ENCODE data around the gene NOTCH1.

Gene NOTCH1

DNA sequence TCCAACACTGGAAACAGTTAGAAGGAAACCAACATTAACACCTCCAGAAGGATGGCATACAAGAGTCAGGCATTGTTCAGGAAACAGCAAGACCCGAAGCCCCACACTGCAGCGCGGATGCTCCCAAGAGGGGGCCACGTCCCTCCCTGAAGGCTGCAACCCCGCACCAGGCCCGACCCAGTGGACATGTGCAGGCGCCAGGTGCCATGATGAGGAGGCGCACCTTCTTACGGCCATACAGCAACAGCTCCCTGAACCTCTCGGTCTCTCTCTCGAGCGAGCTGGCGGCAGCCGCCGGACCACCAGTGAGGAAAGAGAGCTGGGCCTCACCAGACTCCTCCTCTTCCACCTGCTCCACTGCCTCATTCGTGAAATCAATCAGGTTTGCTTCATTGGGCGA is 83.2 kb downstream of the NOTCH1 start:
- no peak for DNase-seq

DNA sequence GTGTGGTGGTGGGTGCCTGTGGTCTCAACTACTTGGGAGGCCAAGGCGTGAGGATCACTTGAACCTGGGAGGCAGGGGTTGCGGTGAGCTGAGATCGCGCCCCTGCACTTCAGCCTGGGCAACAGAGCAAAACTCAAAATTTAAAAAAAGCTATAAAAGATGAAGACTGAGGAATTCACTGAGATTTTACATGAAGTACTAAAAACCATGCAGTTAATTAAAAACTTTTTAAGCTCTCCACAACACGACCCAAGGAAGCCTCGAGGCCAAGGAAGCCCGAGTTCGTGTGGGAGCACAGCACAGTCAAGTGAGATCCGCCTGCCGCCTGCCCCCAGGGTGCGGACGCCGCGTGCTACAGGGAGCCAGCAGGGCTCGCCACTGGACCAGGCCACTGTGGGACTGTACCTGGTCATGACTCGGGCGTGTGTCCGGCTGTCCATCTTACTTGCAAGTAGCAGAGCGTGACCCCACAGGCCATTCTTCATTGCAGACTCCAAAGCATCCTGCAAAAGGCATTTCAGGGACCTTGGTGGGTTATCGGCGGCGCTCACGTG is 85.0 kb downstream of the NOTCH1 start:
- no peak for DNase-seq

DNA sequence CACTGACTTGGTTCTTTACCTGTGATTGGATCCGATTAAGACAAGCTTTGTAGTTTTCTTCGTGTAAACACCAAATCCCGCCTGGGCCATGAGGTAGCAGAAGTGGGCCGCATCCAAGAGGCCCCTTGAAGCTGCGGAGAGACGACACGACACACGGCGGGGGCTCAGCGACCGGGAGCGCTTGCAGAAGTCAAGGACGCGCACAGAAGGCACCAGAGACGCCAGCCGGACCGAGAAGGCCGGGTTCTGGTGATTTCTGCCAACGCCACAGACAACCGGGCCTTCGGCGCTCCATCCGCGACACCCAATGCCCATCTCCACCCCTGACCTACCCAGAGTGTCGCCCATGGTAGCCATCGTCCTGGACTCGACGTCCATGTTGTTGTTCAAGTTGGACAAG is 86.4 kb downstream of the NOTCH1 start:
- DNase-seq, result no peak

DNA sequence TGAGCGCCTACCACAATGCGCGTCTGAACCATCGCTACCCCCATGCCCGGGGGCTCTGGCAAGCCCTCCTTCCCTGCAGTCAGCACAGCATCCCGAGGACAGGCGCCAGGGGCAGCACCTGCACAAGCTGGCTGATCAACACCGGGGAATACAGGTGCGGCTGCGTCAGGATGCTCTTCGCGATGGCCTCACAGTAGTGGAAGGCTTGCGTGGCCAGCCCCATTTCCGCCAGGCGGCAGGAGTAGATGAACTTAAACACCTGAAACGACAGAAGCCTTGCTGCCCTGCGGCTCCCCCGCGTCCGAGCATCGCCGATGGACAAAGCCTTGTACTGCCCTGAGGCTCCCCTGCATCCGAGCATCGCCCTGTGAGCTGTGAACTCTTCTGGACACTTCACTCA is 88.5 kb downstream of the NOTCH1 start:
- no peak for DNase-seq

DNA sequence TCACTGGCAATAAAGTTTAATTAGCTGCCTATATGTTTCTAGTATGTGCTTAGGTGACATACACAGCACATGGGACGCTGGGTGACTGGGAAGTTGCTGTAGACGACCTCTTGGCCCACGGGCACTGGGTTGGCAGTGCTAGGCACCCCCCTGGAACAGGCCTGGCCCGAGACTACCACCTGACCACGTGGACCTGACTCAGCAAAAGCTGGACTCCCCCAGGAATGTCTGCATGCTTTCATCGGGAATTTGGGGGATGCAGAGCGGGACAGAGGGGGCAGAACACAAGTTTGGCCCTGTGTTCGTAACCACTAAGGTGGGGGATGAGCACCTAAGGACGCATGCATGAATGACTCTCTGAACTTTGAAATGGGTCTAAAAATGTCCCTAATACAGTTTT is 89.6 kb downstream of the NOTCH1 start:
- DNase-seq, result no peak

DNA sequence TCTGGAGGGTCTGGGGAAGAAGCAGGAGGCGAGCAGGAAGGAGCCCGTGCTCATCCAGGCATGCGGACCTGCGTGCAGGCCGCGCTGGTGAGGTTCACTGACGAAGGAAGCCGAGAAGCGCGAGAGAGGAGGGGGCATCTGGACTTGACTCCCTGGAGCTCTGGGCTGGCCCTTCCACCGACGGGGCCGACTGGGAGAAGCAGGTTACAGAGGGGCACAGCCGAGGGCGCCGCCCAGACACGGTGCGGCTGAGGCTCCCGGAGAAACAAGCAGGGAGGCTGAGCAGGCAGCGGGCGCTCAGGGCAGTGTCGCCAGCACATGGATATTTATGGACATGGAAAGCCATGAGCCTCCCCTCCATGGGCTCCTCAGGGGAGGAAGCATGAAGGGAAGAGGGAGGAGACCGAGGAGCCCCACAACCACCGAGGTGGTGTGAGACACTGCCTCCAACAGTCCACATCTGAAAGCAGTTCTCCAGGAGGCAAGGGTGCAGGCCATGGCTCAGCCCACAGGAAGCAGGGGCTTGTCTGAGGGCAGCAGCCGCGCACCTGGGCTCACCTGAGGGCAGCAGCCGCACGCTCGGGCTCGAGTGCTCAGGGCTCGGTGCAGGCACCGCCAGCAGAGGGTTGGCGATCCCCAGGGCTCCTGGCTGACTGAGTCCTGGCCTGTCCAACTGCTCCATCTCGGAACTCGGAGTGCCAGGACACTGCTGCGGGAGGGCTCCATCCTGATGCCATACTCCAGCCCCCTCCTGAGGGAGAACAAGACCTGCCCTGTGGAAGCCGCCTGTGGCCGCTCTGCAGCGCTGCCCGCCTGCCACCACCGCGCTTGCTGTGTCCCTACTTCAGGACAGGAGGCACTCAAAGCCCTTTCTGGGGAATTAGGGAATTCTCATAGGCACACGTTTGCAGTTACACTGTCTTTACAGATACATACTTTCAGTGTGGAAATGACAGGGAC is 90.5 kb downstream of the NOTCH1 start:
- no peak for DNase-seq

DNA sequence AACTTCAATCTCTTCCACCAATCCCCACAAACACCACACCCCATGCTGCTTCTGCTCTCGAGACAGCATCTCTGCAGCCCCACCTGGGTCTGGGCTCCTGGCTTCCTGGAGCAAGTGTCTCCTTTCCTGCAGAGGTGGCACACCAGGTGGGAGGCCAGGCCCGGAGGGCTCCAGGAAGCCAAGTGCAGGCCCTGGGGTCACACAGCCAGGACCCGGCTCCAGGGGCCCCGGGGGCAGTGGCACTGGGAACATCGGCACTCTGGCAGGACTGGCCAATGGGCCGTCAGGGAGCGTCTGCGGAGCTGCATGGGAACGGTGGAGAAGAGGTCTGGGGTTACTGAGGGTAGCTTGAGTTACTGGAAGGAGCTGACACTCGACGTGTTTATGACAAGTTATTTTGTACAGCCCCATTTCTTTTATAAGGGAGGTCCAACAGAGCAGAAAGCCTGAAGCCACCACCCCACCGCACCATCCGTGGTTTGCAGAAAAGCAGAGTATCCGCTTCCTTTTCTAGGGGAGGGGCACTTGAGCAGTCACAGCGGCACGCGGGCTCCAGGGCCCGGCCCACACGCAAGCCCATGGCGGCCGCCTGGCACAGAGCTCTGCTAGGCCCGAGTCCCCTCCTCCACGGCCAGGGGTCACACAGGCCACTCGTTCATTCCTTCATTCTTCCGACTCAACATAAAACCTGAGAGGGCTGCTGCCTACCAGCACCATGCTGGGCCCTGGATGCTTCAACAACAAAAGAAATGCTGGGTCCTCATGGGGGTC is 91.6 kb downstream of the NOTCH1 start:
- no peak for DNase-seq

DNA sequence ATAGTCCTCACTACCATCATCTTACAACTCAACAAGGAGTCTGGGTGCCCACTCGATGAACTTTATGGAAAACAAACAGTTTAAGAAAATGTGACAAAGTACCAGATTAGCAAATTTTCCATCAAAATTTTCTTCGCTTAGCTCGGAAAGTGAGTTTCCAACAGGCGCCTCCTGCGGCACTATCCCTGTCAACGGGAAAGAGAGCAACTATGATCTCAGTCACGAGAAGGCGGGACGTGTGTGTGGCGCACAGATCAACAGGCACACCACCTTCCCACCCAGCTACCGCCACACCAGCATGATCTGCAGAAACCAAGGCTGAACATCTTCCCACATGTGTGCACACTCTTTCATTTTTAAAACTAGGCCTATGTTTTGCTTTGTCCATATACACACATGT is 92.5 kb downstream of the NOTCH1 start:
- DNase-seq, result no peak

DNA sequence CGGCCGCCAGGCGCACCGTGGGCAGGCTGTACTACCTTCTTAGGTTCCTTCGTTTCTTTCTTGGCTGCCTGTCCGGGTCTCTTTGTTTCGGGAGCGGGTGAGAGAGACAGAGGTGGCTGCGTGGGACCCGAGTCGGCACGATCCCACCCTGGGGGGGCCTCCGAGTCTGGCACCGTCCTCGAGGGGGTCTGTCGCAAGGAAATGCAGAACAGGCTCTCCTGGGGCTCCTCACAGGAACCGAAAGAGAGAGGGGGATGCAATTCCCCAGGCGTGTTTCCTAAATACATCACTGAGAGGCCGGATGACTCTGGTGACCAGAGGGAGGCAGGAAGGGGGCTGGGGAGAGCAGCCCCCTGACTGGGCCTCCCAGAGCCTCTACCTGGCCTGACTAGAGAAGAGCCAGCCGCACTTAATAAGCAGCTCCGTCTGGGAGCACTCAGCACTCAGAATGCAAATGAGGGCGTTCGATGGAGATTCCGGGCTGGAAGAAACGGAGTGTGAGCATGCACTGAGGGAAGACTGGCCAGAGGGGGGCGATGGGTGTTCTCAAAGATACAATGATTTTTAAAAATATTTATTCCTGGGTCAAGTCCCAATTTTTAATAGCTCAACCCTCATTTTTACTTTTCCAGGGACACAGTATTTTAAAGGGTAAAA is 94.5 kb downstream of the NOTCH1 start:
- DNase-seq, result no peak

DNA sequence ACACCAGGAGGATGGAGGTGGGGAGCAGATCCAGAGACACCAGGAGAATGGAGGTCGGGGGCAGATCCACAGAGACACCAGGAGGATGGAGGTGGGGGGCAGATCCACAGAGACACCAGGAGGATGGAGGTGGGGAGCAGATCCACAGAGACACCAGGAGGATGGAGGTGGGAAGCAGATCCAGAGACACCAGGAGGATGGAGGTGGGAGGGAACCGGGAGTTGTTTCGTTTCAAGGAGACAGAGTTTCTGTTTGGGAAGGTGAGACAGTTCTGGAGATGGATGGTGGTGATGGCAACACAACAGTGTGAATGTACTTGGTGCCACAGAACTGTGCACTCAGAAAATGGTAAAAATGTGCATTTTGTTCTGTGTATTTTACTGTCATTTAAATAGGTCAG is 97.2 kb downstream of the NOTCH1 start:
- no peak for DNase-seq

DNA sequence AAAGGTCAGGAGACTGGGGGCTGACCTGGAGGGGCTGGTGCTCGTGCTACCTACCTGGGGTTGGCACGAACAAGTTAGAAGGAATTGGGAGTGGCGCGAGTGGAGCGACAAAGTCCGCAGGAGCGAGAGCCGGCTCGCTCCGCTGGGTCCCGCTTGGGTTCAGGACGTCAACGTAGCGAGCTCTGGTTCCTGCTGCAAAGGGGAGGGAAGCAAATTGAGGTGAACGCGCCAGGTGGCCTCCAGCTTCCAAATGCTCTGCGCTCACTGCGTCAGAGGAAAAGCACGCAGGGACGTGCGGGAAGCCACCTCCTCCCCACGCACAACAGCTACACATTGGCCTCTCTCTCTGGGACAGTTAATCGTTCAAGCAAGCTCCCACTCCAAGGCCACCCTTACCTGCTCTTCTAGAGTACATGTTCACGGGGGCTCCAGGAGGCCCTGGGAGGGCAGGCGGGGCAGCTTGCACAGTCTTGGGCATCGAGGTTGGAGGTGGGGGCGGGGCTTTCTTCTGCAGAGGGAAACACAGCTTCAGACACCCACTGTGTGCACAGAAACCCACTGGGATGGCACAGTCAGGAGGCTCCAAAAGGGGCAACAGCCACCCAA is 98.6 kb downstream of the NOTCH1 start:
- DNase-seq, result no peak

DNA sequence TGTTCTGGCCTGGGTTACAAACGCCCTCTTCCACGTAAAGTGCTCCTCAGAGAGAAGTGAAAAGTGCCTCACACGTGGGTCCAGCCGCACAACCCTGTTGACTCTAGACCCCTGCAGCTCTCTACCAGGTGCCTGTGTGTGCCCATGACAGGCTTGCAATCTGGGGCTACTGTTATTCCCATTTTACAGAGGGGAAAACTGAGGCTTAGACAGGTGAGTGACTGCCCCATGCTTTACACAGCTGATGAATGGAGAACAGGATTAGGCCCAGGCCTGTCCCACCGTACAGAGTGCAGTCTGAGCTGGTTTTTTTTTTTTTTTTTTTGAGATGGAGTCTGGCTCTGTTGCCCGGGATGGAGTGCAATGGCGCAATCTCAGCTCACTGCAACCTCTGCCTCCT is 100.0 kb downstream of the NOTCH1 start:
- DNase-seq, result no peak

Data from stimulated activated CD4-positive, alpha-beta T cell treated with anti-CD3 and anti-CD28 coated beads, Interleukin-4, amount 100 ng/mL, for 24 hours (primary cell).